HG03103 (cell line): ENCODE results near the gene MYOM1.
A peak's percentile ranks its signal among the peaks of the same experiment; 100 is the strongest.
"Not testable (repeated sequence)": the region's sequence is repeated elsewhere in the genome, so short reads cannot be mapped to it uniquely, and the experiment has no call there.

Source experiments
- ATAC-seq: cut with Tn5 transposase; IDR thresholded peaks from one replicate; pipeline ENCODE4 v1.9.1; 2021; ENCODE audit warnings: low read depth; ENCODE audit not compliant: unreplicated experiment

Gene MYOM1

GRCh38 chr18:3062798-3063680 lies 156.7 kb downstream of the MYOM1 start:
- no peak for ATAC-seq

- peak; percentile 48 for ATAC-seq
Observed at GRCh38 chr18:3061581-3062312, 158.0 kb downstream of the MYOM1 start.

GRCh38 chr18:3060667-3061580 lies 158.8 kb downstream of the MYOM1 start:
- ATAC-seq, result no peak

GRCh38 chr18:3059272-3059671 lies 160.5 kb downstream of the MYOM1 start:
- ATAC-seq, result no peak

GRCh38 chr18:3058328-3059191 lies 161.2 kb downstream of the MYOM1 start:
- no peak for ATAC-seq

GRCh38 chr18:3057526-3057925 lies 162.2 kb downstream of the MYOM1 start:
- no peak for ATAC-seq

GRCh38 chr18:3056311-3056710 lies 163.5 kb downstream of the MYOM1 start:
- ATAC-seq, result no peak

- no peak for ATAC-seq
Observed at GRCh38 chr18:3055816-3056215, 164.0 kb downstream of the MYOM1 start.

GRCh38 chr18:3055186-3055728 lies 164.5 kb downstream of the MYOM1 start:
- ATAC-seq, result no peak

GRCh38 chr18:3054780-3055179 lies 165.0 kb downstream of the MYOM1 start:
- ATAC-seq, result no peak

- no peak for ATAC-seq
Observed at GRCh38 chr18:3054214-3054613, 165.6 kb downstream of the MYOM1 start.

GRCh38 chr18:3053081-3053480 lies 166.7 kb downstream of the MYOM1 start:
- ATAC-seq, result no peak

GRCh38 chr18:3052411-3052758 lies 167.4 kb downstream of the MYOM1 start:
- ATAC-seq, result no peak

GRCh38 chr18:3051718-3052410 lies 167.9 kb downstream of the MYOM1 start:
- no peak for ATAC-seq

- not testable (repeated sequence) for ATAC-seq
Observed at GRCh38 chr18:3049897-3050454, 169.8 kb downstream of the MYOM1 start.

- no peak for ATAC-seq
Observed at GRCh38 chr18:3048820-3049349, 170.9 kb downstream of the MYOM1 start.

GRCh38 chr18:3048121-3048520 lies 171.6 kb downstream of the MYOM1 start:
- no peak for ATAC-seq

- ATAC-seq, result no peak
Observed at GRCh38 chr18:3046216-3046808, 173.5 kb downstream of the MYOM1 start.
